GM23338 (cell line): ENCODE measurements around the gene SLC9A3. TPM values are rescaled to one million over a fixed set of nuclear protein-coding genes. Genes with fewer than 3 reads are reported as not detected.
A peak's percentile ranks its signal among the peaks of the same experiment; 100 is the strongest.

Experiments
- ATAC-seq: fragments of 200-7000 bp; cut with Tn5 transposase; 3 replicates; pipeline ENCODE4 v1.9.1; 2020
- DNase-seq: peaks from one replicate; pipeline ENCODE4 v3.0.0-alpha.2; 2015; ENCODE audit warnings: low spot score
- H2AFZ ChIP-seq: fragments of 200-600 bp; sonication (generic); 2 replicates; pipeline ENCODE4 v1.8.0; 2016; ENCODE audit warnings: antibody characterized with exemption, mild to moderate bottlenecking, moderate library complexity
- H3F3A ChIP-seq: fragments of 200-600 bp; sonication (generic); replicated peaks from 2 replicates; pipeline ENCODE4 v1.8.0; 2017; ENCODE audit warnings: antibody characterized with exemption, mixed run types, low read depth
- H3K27ac ChIP-seq: fragments of 200-600 bp; sonication (generic); 2 replicates; pipeline ENCODE4 v1.6.1; 2016; ENCODE audit warnings: low read depth
- H3K27me3 ChIP-seq: fragments of 200-600 bp; sonication (generic); 2 replicates; pipeline ENCODE4 v1.8.0; 2016; ENCODE audit warnings: mild to moderate bottlenecking, mixed run types, moderate library complexity; ENCODE audit not compliant: insufficient read depth
- H3K36me3 ChIP-seq: fragments of 200-600 bp; sonication (generic); 2 replicates; pipeline ENCODE4 v1.8.0; 2016; ENCODE audit warnings: mild to moderate bottlenecking; ENCODE audit not compliant: insufficient read depth
- H3K4me1 ChIP-seq: fragments of 200-600 bp; sonication (generic); 2 replicates; pipeline ENCODE4 v1.8.0; 2016; ENCODE audit warnings: mild to moderate bottlenecking, moderate library complexity; ENCODE audit not compliant: insufficient read depth
- H3K4me2 ChIP-seq: fragments of 200-600 bp; sonication (generic); 2 replicates; pipeline ENCODE4 v1.7.1; 2017; ENCODE audit warnings: mixed run types
- H3K4me3 ChIP-seq: fragments of 200-600 bp; sonication (generic); 2 replicates; pipeline ENCODE4 v1.6.1; 2016; ENCODE audit warnings: mixed run types
- H3K79me2 ChIP-seq: fragments of 200-600 bp; sonication (generic); replicated peaks from 2 replicates; pipeline ENCODE4 v1.8.0; 2017; ENCODE audit warnings: mild to moderate bottlenecking; ENCODE audit not compliant: insufficient read depth
- H3K9me2 ChIP-seq: fragments of 200-600 bp; sonication (generic); 2 replicates; pipeline ENCODE4 v1.8.0; 2017; ENCODE audit not compliant: insufficient read depth
- H4K20me1 ChIP-seq: fragments of 200-600 bp; sonication (generic); replicated peaks from 2 replicates; pipeline ENCODE4 v1.8.0; 2017; ENCODE audit warnings: mild to moderate bottlenecking; ENCODE audit not compliant: insufficient read depth
- H3K27ac Mint-ChIP-seq: 2 replicates; pipeline ENCODE4 v1.8.0; 2020; ENCODE audit warnings: inconsistent platforms, mild to moderate bottlenecking, moderate library complexity, mixed read lengths
- H3K27me3 Mint-ChIP-seq: 3 replicates; pipeline ENCODE4 v1.8.0; 2022; ENCODE audit warnings: low read depth, mild to moderate bottlenecking, moderate library complexity, mixed read lengths, inconsistent platforms; ENCODE audit not compliant: insufficient read depth, poor library complexity
- H3K36me3 Mint-ChIP-seq: 3 replicates; pipeline ENCODE4 v1.8.0; 2021; ENCODE audit warnings: low read depth, mild to moderate bottlenecking, inconsistent platforms, moderate library complexity, mixed read lengths
- H3K4me1 Mint-ChIP-seq: 3 replicates; pipeline ENCODE4 v1.8.0; 2020; ENCODE audit warnings: mild to moderate bottlenecking, inconsistent platforms, mixed read lengths
- H3K4me3 Mint-ChIP-seq: 3 replicates; pipeline ENCODE4 v1.8.0; 2021; ENCODE audit warnings: moderate library complexity, mild to moderate bottlenecking, inconsistent platforms, mixed read lengths
- H3K9me3 Mint-ChIP-seq: 3 replicates; pipeline ENCODE4 v1.8.0; 2020; ENCODE audit warnings: moderate library complexity, mild to moderate bottlenecking, inconsistent platforms, mixed read lengths
- CREB1 ChIP-seq: fragments of 250-450 bp; sonication (Bioruptor Pico); IDR thresholded peaks from 2 replicates; pipeline ENCODE4 v1.5.0; 2020; ENCODE audit warnings: low read depth, mild to moderate bottlenecking, moderate library complexity
- CTCF ChIP-seq, 2 experiments: fragments of 200-600 bp in 1 of 2; sonication (generic) in 1 of 2; conservative IDR thresholded peaks; 2 replicates each; pipeline versions ENCODE4 v1.5.1 to v1.6.1; 2016 to 2017; ENCODE audit warnings: antibody characterized with exemption in 2 of 2, low read depth in 2 of 2, mild to moderate bottlenecking in 2 of 2, moderate library complexity in 1 of 2
- ETS1 ChIP-seq: IDR thresholded peaks from 2 replicates; pipeline ENCODE4 v1.6.1; 2016; ENCODE audit warnings: antibody characterized with exemption
- EZH2 ChIP-seq: fragments of 200-600 bp; sonication (generic); IDR thresholded peaks from one replicate; pipeline ENCODE4 v1.8.0; 2017; ENCODE audit warnings: antibody characterized with exemption, mild to moderate bottlenecking, low read depth; ENCODE audit not compliant: unreplicated experiment
- EZH2phosphoT487 ChIP-seq: fragments of 200-600 bp; sonication (generic); IDR thresholded peaks from one replicate; pipeline ENCODE4 v1.8.1; 2018; ENCODE audit warnings: antibody characterized with exemption; ENCODE audit not compliant: unreplicated experiment
- JUNB ChIP-seq: IDR thresholded peaks from one replicate; pipeline ENCODE4 v1.6.1; 2016; ENCODE audit warnings: antibody characterized with exemption; ENCODE audit not compliant: unreplicated experiment
- NANOG ChIP-seq: IDR thresholded peaks from 2 replicates; pipeline ENCODE4 v1.6.1; 2016; ENCODE audit warnings: antibody characterized with exemption, borderline replicate concordance
- POLR2AphosphoS5 ChIP-seq: IDR thresholded peaks from 2 replicates; pipeline ENCODE4 v1.6.1; 2016; ENCODE audit warnings: antibody characterized with exemption, low read depth
- ZNF114 ChIP-seq: fragments of 250-450 bp; sonication (Bioruptor Pico); IDR thresholded peaks from 2 replicates; pipeline ENCODE4 v1.5.0; 2020; ENCODE audit warnings: mild to moderate bottlenecking, moderate library complexity
- ZNF331 ChIP-seq: fragments of 250-450 bp; sonication (Bioruptor Pico); IDR thresholded peaks from 2 replicates; pipeline ENCODE4 v1.5.0; 2020; ENCODE audit warnings: low read depth, mild to moderate bottlenecking, moderate library complexity
- polyA plus RNA-seq: library from polyadenylated mRNA; unstranded; fragments of >200 nt; fragmentation: Nextera tagmentation; extraction: Ambion mirVana; gene quantifications from 2 replicates; pipeline ENCODE4 v1.2.1, GENCODE V29; 2016
- total RNA-seq: library from RNA; depleted of rRNA; stranded (reverse); fragments of >200 nt; shearing (Covaris generic); gene quantifications from 2 replicates; pipeline ENCODE4 v1.2.3, GENCODE V29; 2014
- TF ChIP-seq, protein P1 (sequence below): fragments of 250-450 bp; sonication (Bioruptor Pico); IDR thresholded peaks from 2 replicates; pipeline ENCODE4 v1.5.0; 2020; ENCODE audit warnings: mild to moderate bottlenecking, moderate library complexity

SLC9A3 gene
- total and polyA plus RNA-seq, 2 experiments from 2014 or later = 0.39 to 3.1 TPM

DNA sequence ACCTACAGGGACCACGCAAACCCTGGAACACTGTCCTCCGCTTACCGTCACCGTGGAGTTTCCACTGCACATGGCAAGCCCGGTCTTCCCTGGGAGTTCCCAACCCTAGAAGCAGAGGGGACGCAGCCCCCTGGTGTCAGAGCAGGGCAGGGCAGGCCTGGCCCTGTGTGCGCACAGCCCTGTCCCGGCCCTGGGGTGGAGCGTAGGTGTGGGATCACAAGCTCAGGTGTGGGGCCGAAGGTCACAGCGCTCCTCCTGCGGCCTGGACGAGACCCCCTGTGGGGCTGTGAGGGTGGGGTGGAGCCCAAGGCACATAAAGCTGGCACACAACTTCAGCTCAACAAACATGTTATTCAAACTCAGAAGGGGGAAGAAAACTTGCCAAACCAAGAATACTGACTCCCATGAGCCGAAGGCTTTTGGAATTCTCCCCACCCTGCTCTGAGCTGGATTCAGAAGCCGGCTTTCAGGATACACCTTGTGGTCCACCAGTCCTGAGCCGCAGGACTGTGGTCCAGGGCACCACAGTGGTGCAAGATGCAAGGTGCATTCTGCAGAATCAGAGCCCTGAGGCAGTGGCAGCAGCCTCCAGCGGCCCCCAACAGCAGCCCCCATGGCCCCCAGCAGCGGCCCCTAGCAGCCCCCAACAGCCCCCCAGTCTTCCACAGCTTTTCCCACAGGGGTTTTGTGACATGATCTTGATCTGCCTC, 93.1 kb downstream of the SLC9A3 start:
- Histone ChIP-seq H3K79me2 (no peaks in the 10 kb centered on the region), H3K4me2 (no peak overlapping the region), H3K27ac (no peak overlapping the region), H3K36me3 (no peaks in the 10 kb centered on the region), H3K9me2 (peaks cover 5% of the 10 kb centered on the region), H3K27me3 (no peaks in the 10 kb centered on the region), H2AFZ (no peak overlapping the region), H4K20me1 (no peaks in the 10 kb centered on the region), H3K4me1 (no peaks in the 10 kb centered on the region), H3F3A (no peaks in the 10 kb centered on the region), H3K4me3 (no peak overlapping the region)
- no peak overlapping the region for H3K27ac Mint-ChIP-seq
- TF ChIP-seq POLR2AphosphoS5 (no peak), CTCF (conservative IDR thresholded peaks at IDR 0.05; ENCODE audit: low read depth in 2 of 2) (peak; percentile 68 to 93), CREB1 (CRISPR knock-in tag) (no peak), EZH2 (no peak)
- peaks cover 7% of the 10 kb centered on the region for H3K27me3 Mint-ChIP-seq
- H3K4me1 Mint-ChIP-seq = peaks cover 5% of the 10 kb centered on the region
- ATAC-seq (peak; percentile 97), DNase-seq (peak; percentile 77)
- H3K36me3 Mint-ChIP-seq = no peaks in the 10 kb centered on the region; the same call in 2 of the 3 replicates
- no peaks in the 10 kb centered on the region for H3K9me3 Mint-ChIP-seq
- H3K4me3 Mint-ChIP-seq = no peak overlapping the region

DNA sequence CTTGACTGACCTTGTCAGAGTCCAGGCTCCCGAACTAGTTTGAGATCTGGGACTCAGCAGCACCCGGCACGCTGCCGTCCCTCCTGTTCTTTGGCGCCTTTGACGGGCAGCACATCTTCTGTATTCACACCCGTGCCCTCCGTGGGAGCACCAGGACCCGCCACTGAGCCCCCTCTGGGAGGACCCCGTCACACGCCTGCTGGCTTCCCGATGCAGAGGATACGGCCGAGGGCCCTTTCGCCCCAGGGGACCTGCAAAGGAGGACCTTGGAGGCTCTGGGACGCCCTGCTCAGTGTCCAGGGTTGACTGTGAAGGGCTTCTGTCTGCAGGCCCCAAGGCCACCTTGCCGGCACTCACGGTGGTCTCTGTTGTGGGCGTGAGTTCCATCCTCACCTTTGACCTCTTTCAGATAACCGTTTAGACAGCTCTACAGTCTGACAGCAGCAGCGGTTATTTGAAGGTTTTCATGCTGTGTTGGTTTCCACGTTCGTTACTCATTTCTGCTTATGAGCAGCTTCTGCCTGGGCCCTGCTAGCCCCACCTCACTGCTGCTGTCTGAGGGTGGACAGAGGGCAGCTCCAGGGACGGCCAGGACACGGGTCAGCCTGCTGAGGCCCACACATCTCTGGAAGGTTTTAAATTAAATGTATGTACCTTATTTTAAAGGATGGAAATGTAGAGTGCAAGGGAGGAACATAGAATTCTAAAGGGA, 93.9 kb downstream of the SLC9A3 start:
- Mint-ChIP-seq H3K9me3 (no peaks in the 10 kb centered on the region), H3K27ac (no peak overlapping the region), H3K36me3 (no peaks in the 10 kb centered on the region; the same call in 2 of the 3 replicates), H3K27me3 (peaks cover 5% of the 10 kb centered on the region), H3K4me3 (no peak overlapping the region; the same call in 2 of the 3 replicates), H3K4me1 (peaks cover 5% of the 10 kb centered on the region)
- H3K4me1 ChIP-seq = no peaks in the 10 kb centered on the region
- no peak overlapping the region for H3K4me2 ChIP-seq
- no peaks in the 10 kb centered on the region for H3K79me2 ChIP-seq
- H4K20me1 ChIP-seq = no peaks in the 10 kb centered on the region
- DNase-seq = no peak
- H3K9me2 ChIP-seq = peaks cover 8% of the 10 kb centered on the region
- no peak for ATAC-seq
- H2AFZ ChIP-seq = no peak overlapping the region
- no peaks in the 10 kb centered on the region for H3K36me3 ChIP-seq
- H3K27me3 ChIP-seq = no peaks in the 10 kb centered on the region
- H3K4me3 ChIP-seq = no peak overlapping the region
- no peaks in the 10 kb centered on the region for H3F3A ChIP-seq
- no peak overlapping the region for H3K27ac ChIP-seq
- TF ChIP-seq ZNF331 (CRISPR knock-in tag) (no peak), ETS1 (no peak), NANOG (no peak), JUNB (no peak), ZNF114 (CRISPR knock-in tag) (no peak), CREB1 (CRISPR knock-in tag) (no peak), EZH2phosphoT487 (no peak)
- TF ChIP-seq, protein P1, sequence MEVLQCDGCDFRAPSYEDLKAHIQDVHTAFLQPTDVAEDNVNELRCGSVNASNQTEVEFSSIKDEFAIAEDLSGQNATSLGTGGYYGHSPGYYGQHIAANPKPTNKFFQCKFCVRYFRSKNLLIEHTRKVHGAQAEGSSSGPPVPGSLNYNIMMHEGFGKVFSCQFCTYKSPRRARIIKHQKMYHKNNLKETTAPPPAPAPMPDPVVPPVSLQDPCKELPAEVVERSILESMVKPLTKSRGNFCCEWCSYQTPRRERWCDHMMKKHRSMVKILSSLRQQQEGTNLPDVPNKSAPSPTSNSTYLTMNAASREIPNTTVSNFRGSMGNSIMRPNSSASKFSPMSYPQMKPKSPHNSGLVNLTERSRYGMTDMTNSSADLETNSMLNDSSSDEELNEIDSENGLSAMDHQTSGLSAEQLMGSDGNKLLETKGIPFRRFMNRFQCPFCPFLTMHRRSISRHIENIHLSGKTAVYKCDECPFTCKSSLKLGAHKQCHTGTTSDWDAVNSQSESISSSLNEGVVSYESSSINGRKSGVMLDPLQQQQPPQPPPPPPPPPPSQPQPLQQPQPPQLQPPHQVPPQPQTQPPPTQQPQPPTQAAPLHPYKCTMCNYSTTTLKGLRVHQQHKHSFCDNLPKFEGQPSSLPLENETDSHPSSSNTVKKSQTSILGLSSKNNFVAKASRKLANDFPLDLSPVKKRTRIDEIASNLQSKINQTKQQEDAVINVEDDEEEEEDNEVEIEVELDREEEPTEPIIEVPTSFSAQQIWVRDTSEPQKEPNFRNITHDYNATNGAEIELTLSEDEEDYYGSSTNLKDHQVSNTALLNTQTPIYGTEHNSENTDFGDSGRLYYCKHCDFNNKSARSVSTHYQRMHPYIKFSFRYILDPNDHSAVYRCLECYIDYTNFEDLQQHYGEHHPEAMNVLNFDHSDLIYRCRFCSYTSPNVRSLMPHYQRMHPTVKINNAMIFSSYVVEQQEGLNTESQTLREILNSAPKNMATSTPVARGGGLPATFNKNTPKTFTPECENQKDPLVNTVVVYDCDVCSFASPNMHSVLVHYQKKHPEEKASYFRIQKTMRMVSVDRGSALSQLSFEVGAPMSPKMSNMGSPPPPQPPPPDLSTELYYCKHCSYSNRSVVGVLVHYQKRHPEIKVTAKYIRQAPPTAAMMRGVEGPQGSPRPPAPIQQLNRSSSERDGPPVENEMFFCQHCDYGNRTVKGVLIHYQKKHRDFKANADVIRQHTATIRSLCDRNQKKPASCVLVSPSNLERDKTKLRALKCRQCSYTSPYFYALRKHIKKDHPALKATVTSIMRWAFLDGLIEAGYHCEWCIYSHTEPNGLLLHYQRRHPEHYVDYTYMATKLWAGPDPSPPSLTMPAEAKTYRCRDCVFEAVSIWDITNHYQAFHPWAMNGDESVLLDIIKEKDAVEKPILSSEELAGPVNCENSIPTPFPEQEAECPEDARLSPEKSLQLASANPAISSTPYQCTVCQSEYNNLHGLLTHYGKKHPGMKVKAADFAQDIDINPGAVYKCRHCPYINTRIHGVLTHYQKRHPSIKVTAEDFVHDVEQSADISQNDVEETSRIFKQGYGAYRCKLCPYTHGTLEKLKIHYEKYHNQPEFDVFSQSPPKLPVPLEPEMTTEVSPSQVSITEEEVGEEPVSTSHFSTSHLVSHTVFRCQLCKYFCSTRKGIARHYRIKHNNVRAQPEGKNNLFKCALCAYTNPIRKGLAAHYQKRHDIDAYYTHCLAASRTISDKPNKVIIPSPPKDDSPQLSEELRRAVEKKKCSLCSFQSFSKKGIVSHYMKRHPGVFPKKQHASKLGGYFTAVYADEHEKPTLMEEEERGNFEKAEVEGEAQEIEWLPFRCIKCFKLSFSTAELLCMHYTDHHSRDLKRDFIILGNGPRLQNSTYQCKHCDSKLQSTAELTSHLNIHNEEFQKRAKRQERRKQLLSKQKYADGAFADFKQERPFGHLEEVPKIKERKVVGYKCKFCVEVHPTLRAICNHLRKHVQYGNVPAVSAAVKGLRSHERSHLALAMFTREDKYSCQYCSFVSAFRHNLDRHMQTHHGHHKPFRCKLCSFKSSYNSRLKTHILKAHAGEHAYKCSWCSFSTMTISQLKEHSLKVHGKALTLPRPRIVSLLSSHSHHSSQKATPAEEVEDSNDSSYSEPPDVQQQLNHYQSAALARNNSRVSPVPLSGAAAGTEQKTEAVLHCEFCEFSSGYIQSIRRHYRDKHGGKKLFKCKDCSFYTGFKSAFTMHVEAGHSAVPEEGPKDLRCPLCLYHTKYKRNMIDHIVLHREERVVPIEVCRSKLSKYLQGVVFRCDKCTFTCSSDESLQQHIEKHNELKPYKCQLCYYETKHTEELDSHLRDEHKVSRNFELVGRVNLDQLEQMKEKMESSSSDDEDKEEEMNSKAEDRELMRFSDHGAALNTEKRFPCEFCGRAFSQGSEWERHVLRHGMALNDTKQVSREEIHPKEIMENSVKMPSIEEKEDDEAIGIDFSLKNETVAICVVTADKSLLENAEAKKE (CRISPR knock-in tag) = no peak
